Raji (cell line): ENCODE results near the gene IER2.

ENCODE experiments used
- POLR2A ChIP-seq: IDR thresholded peaks from 2 replicates; pipeline ENCODE4 v1.6.1; 2011; ENCODE audit warnings: low read depth, low read length, control low read depth; ENCODE audit not compliant: insufficient read depth

Gene IER2

DNA sequence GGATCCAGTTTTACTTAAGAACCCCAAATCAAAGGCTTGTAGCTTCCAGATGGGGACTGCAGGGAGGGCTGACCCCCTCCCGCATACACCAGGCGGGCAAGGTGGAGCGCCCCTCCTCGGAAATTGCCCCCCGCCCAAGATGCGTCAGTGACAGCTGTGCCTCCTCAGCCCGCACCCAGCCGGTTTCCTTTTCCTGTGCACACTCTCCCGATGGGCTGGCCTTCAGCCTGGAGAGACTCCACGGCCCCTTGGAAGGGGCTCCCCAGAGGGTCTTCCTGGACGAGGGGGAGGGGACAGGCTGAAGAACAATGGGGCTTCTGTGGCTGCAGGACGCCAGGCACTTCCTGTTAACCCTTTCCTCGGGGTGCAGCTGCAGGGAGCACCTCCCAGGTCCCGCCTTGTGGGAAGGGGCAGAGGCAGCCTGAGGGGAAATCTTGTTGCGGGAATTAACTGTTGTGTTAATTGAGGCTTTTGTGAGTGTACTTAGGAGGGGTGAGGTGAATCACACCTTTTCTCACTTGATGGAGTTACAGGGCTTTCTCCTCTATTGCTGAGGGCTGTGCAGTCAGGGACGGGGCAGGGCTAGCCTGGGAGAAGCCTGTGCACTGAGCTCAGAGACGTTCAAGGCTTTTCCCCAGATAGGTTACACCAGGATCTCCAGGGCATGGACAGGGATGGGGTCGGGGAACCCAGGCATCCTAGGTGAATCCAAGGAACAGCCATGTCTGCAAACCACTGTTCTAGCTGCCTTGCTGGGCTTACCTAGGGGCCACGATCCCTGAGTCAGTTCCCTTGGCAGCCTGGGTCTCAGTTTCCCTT lies 14.3 kb downstream of the IER2 start:
- no peak for TF ChIP-seq POLR2A

DNA sequence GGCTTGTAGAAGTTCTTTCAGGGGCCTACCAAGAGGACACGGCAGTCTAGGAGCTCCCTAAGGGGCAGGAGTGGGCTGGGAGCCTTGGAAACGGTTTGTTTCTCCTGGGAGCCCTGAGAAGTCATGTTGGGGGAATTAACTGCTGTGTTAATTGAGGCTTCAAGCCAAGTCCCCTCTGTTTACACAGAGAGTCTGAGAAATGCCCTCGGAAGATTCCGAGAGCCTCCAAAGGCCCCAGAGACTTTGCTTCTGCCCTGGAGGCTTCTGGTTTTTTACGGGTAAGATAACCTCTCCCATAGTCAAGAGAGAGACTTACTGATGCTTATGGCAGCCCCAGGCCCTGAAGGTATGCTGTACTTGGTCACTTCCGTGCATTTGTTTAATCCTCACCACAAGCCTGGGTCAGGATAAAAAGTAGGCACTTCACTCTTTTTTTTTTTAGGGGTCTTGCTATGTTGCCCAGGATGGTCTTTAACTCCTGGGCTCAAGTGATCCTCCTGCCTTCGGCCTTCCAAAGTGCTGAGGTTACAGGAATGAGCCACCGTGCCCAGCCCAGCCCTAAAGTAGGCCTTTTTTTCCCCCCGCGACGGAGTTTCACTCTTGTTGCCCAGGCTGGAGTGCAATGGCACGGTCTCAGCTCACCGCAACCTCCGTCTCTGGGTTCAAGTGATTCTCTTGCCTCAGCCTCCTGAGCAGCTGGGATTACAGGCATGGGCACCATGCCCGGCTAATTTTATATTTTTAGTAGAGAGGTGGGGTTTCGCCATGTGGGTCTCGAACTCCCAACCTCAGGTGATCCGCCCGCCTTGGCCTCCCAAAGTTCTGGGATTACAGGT lies 15.2 kb downstream of the IER2 start:
- TF ChIP-seq POLR2A: no peak

DNA sequence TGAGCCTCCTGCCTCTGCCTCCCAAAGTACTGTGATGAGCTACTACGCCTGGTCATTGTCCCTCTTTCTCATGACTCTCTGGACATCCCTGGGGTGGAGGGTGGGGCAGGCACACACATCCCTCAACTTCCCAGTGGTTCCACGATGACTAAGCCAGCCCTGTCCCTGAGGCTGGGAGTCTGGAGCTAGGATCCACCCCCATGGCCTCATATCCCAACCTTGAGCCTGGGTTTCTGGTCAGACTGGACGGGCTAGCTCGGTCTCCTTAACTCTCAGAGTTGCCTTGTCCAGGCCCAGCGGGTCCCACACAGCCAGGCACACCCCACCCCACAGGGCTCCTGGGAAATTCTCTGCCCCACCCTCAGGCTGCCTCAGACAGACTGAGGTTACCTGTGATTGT lies 19.6 kb downstream of the IER2 start:
- no peak for TF ChIP-seq POLR2A

DNA sequence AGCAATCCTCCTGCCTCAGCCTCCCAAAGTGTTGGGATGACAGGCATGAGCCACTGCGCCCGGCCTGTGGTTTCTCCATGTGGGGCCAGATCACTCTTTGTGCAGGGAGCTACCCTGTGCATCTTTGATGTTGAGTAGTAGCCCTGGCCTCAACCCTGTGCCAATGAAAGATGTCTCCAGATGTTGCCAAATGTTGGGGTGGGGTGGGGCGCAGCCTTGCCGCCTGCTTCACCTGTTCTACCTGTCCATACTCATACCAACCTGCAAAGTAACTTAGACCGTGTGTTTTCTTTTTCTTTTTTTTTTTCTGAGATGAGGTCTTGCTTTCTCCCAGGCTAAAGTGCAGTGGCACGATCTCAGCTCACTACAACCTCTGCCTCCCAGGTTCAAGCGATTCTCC lies 20.9 kb downstream of the IER2 start:
- no peak for TF ChIP-seq POLR2A

DNA sequence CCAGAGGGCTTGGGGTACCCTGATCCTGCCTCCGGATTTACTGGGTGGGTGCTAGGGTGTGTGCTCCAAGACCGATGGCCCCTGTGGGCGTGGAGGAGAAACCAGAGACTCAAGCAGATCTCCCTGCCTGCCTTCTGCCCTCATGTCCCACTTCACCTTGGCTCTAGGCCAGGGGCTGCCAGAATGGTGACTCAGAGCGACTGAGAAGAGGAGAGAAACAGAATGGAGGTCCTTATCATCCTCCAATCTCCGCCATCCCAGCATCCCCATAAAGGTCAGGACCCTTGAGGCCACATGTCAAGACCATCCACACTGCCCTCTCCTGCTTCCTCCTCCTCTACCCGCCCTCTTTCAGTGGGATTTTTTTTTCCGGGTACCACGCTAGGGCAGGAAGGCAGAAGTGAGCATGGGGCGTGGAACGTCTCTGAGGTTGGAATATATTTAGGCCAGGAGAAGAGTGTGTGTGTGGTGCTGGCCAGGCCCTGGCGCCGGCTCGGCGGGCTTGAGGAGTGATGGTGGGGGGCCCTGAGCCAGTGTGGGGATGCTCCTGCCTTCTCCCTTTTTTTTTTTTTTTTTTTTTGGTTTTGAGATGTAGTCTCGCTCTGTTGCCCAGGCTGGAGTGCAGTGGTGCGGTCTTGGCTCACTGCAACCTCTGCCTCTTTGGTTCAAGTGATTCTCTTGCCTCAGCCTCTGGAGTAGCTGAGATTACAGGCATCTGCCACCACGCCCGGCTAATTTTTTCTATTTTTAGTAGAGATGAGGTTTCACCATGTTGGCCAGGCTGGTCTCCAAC lies 22.3 kb downstream of the IER2 start:
- TF ChIP-seq POLR2A: no peak

DNA sequence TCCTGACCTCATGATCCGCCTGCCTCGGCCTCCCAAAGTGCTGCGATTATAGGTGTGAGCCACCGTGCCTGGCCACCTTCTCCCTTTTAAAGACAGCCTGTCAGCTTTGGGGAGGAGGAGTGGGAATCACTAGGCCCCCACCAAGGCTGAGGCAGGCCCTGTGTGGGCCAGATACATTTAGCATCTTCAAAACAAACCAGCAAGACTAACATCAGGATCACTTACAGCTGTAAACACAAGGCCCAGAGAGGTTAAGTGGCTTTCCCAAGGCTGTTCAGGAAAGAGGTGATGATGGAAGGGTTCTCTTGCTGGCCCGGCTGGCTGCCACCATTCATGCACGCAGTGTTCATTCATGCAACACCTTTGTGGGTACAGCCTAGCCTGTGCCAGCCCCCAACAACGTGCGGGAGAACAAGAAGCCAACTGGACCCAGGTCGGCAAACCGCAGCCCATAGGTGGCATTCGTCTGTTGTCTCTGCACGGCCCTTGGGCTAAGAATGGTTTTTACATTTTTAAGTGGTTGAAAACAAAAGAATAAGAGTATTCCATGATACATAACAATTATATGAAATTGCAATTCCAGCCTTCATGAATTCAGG lies 23.0 kb downstream of the IER2 start:
- no peak for TF ChIP-seq POLR2A

DNA sequence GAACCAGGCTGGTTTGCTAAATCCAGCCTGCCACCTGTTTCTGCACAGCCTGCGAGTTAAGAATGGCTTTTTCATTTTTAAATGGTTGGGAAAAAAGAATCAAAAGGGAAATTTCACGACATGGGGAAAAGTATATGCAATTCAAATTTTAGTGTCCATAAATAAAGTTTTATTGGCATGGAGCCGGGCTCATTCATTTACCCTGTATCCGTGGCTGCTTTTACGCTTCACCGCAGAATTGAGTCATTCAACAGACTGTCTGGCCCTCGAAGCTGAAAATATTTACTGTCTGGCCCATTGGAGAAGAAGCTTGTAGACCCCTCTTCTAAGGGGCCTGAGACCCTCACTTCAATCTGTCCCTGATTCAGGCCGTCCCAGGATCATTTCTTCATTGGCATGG lies 26.1 kb downstream of the IER2 start:
- TF ChIP-seq POLR2A: no peak

DNA sequence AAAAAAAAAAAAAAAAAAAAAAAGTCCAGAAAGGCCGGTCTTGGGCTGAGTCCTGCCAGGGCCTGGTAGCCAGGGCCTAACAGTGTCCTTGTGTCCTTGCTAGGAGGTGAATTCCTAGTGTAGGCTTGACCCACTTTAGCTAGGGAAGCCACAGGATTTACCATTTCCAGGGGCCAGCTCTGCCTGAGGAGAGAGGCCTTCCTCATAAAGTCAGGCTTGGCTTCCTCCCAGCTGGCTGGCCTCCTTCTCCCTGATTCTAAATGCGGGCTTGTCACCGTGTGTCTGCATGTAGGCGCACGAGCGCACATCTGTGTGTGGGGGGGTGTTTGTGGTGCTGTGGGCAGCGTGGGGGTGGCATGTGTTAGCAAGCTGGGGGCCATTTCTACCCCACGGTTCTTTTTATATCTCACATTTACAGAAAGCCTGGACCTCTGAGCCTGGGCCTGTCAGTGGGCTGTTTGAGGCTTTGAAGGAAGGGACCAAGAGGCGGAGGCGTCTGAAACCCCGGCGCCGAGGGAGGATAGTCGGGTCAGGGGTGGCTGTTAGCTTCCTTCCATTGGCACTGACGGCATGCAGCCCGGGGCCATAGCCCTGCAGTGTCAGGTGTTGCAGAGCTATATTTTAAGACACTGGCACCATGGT lies 31.7 kb downstream of the IER2 start:
- TF ChIP-seq POLR2A: no peak

DNA sequence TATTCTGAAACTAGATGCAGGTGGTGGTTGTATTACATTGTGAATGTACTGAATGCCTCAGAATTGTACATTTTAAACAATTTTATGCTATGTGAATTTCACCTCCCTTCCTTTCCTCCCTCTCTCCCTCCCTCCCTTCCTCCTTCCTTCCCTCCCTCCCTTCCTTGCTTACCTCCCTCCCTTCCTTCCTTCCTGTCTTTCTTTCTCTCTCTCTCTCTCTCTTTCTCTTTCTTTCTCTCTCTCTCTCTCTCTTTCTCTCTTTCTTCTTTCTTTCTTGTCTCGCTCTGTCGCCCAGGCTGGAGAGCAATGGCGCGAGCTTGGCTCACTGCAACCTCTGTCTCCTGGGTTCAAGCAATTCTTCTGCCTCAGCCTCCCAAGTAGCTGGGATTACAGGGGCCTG lies 37.2 kb downstream of the IER2 start:
- TF ChIP-seq POLR2A: no peak

DNA sequence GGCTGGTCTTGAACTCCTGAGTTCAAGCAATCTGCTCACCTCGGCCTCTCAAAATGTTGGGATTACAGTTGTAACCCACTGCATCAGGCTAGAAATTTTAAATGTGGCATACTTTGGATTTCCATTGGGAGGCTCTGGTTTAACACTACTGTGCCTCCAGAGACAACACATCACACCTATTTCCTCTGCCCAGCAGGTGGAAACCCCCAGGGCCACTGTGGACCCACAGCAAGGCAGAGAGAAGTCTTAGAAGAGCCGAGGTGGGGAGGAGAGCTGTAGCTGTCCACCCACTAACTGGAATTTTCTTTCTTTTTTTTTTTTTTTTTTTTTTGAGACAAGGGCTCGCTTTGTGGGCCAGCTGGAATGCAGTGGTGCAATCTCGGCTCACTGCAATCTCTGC lies 39.4 kb downstream of the IER2 start:
- TF ChIP-seq POLR2A: no peak

DNA sequence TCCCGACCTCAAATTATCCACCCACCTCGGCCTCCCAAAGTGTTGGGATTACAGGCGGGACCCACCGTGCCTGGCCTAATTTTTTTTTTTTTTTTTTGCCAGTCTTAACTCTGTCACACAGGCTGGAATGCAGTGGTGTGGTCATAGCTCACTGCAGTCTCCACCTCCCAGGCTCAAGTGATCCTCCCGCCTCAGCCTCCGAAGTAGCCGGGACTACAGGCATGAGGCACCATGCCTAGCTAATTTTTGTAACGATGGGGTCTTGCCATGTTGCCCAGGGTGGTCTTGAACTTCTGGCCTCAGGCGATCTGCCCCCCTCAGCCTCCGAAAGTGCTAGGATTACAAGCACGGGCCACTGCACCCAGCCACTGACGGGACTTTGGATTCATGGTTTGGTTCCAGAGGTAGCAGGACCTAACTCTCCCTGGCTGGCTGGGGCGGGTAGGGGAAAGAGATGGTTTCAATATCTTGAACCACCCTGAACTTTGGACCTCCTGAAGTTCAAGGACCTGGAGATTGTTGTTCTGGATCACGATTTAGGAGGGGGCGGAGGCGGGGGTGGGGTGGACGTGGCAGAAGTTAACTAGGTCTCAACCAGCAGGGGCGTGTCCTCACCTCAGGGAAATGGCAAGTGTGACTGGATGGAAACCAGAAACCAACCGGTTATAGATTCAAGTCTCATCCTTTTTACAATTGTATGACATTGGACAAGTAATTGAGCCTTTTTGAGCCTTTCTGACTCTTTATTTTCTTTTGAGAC lies 40.8 kb downstream of the IER2 start:
- no peak for TF ChIP-seq POLR2A

DNA sequence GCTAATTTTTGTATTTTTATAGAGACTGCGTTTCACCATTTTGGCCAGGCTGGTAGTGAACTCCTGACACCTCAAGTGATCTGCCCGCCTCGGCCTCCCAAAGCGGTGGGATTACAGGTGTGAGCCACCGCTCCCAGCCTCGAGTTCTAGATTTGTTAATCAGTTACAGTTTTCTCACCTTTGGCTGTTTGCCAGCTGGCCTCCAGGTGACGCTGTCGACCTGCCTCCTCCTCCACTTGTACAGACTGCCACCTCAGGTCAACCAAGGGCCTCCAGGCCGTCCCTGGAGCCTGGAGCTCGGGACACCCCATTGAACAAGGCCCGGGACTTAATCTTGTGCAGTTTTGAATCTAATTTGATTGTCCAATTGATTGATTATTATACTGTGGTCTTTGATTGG lies 45.5 kb downstream of the IER2 start:
- no peak for TF ChIP-seq POLR2A

DNA sequence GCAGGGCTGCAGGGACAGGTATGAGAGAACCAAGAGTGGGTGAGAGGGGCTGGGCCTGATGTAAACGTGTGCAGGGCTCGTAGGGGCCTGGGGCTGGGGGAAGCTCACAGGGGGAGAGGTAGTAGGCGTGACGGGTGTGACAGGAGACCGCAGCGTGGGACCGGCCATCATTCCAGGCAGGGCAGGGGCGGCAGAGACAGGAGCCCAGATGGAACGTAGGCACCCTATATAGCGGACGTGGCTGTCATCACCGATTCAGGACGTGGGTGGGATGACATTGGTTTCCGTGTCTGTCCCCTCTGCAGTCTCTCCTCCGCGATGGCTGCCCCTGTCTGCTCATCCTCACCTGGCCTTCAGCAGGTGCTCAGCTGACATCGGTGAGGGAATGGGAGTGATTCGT lies 48.4 kb downstream of the IER2 start:
- no peak for TF ChIP-seq POLR2A
